22Rv1 (cell line): ENCODE measurements around the gene NRIP3.

Experiments
- H3K27ac ChIP-seq: fragments of 450-650 bp; 2 replicates; pipeline ENCODE4 v1.5.1; 2017
- ZFX ChIP-seq: fragments of 450-650 bp; IDR thresholded peaks from 2 replicates; pipeline ENCODE4 v1.6.1; 2017; ENCODE audit warnings: antibody characterized with exemption, borderline replicate concordance
- TF ChIP-seq, protein P1 (sequence below): fragments of 450-650 bp; IDR thresholded peaks from 2 replicates; pipeline ENCODE4 v1.5.1; 2017; ENCODE audit warnings: mild to moderate bottlenecking

Gene NRIP3

DNA sequence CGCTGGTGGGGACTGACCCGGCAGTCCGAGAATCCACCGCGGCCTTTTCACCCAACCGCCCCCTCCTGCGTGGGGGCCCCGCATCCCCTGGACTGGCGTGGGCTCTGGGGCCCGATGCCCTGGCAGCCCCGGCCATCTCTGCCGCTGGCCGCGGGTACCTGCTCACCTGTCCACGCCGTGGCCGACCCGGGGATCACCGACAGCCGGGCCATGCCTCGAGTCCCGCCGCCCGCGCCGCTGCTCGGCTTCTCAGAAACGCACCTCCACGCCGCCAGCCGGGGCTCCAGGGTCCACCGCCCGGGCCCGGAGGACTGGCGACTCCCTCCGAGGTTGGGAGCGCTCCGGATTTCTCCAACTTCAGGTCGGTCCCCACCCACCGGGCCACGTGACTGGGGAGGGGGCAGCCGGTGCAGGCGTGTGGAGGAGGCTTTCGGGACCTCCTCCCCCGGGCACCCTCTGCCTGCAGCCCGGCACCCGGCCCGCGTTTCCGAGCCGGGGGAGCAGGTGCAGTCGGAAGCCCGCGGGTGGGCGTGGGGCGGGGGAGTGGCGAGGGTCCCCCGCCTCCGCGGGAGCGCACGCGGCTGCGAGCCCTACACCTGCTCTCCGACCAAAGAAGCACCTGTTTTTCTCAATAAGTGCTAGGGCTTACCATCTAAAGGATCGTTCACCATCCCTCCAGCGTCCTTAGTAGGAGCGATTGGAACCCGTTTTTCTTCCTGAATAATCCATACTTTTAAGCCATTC lies 554 bp upstream of the NRIP3 start:
- no peak for TF ChIP-seq ZFX
- TF ChIP-seq, protein P1, sequence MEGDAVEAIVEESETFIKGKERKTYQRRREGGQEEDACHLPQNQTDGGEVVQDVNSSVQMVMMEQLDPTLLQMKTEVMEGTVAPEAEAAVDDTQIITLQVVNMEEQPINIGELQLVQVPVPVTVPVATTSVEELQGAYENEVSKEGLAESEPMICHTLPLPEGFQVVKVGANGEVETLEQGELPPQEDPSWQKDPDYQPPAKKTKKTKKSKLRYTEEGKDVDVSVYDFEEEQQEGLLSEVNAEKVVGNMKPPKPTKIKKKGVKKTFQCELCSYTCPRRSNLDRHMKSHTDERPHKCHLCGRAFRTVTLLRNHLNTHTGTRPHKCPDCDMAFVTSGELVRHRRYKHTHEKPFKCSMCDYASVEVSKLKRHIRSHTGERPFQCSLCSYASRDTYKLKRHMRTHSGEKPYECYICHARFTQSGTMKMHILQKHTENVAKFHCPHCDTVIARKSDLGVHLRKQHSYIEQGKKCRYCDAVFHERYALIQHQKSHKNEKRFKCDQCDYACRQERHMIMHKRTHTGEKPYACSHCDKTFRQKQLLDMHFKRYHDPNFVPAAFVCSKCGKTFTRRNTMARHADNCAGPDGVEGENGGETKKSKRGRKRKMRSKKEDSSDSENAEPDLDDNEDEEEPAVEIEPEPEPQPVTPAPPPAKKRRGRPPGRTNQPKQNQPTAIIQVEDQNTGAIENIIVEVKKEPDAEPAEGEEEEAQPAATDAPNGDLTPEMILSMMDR: no peak
- no peak overlapping the region for H3K27ac ChIP-seq

DNA sequence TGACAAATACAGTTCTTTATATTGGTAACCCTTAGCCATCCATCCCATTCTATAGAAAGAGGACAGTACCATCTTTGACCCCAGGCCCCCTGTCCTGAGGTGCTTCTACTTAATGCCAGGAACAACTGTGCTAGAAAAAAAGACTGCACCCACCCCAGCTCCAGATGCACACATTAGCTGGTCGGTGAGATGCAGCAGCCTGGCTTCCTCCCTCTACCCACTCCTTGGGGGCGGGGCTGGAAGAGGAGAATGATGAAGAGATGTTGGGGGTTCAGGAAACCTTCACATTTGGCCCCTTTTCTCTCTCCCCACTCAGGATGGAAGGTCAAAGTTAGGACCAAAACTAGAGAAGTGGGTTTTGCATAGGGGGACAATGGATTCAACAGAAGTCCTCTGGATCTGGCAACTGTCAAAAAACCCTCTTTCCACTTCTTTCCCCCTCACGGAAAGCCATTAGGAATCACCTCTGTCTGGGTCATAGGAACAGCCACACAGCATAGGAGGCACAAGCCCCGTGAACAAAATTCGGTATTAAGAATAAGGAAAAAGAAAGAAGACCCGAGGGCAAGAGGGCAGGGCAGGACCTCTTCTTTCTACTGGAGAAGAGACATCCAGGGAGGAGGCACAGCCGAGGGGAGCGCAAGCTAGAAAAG lies 755 bp downstream of the NRIP3 start:
- no peak for TF ChIP-seq ZFX
- TF ChIP-seq, protein P1: no peak

DNA sequence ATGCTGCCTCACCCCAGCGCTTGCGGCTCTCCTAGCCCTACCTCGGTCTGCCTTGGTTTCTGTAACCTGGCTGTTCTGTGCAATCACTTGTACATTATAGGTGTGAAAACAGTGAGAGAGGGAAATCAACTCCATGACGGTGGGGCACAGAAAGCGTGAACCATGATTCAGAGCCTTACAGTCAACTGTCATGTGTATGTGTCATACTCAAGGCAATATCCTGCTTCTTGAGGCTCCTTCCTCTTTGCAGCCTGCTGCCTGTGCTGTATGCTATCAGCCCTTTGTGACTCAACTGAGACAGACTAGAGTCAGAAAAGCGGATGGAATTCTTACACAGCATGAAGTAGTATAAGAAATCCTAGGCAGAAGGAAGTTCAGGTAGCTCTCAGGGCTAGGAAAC lies 2.1 kb downstream of the NRIP3 start:
- H3K27ac ChIP-seq: no peak overlapping the region
- TF ChIP-seq ZFX: no peak
- TF ChIP-seq, protein P1: no peak

More for the DNA sequence above, 755 bp downstream of the NRIP3 start:
- no peak overlapping the region for H3K27ac ChIP-seq

DNA sequence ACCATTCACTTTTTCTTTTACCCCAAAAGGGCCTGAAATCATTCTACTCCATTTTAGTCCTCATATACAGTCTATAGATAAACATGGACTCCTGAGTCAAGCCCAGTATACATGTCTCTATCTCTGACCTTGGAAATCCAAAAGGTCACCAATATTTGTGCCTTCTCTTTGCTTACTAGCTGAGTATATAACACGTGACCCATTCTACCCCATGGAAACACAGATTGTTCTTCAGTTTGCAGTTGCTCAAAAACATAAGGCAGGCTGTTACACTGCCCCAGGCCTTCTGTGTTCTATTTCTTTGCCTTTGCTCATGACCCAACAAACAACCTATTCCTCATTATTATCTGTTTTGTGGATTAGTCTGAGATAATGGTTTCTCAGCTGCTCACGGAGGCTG lies 5.8 kb downstream of the NRIP3 start:
- TF ChIP-seq ZFX: no peak
- TF ChIP-seq, protein P1: no peak
- peak overlapping the region; percentile 55 for H3K27ac ChIP-seq

DNA sequence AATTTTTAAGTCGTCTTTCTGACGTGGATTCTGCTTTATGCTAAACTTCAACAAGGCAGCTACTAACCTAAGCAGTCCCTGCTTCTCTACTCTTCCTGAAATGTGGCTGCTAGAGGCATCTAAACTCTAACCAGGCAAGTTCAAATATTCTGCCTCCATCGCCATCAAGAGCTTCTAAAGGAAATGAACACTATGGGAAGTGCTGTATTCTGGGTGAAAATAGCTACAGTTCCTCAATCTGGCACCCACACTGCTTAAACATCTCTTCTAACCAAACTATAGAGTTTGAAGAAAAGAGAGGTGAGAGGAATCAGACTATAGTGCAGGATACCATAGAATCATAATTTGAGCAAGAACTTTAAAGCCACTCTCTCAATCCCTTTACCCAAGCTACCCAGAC lies 6.3 kb downstream of the NRIP3 start:
- peak overlapping the region; percentile 55; the same call in 1 of the 2 replicates for H3K27ac ChIP-seq
- TF ChIP-seq, protein P1: no peak

DNA sequence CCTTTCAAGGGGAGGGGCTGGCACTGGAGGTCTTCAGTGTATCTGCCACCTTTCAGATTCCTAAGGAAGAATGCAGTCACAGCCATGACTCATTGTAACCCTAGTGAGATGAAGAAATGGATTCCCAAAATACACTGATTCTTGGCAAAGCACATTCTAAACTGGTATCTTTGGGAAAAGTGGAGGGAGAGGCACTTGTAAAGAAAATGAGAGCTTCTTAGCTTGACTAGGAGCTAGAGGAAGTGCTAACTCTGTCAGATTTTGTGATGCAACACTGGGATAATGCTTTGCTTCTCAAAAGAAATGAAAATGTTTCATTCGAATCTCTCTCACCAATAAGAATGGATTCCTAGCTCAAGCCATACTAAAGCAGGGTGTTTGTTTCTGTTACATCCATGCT lies 14.3 kb downstream of the NRIP3 start:
- no peak overlapping the region for H3K27ac ChIP-seq
- TF ChIP-seq ZFX: no peak
- TF ChIP-seq, protein P1: no peak
